GM12878 (cell line): ENCODE data around the gene FAM76A. TPM values are rescaled to one million over a fixed set of nuclear protein-coding genes. Genes with fewer than 3 reads are reported as not detected.

ENCODE experiments used
- ATAC-seq: fragments of 200-7000 bp; cut with Tn5 transposase; 3 replicates; pipeline ENCODE4 v1.9.1; 2020; ENCODE audit warnings: mild to moderate bottlenecking, moderate library complexity
- BruUV-seq: library from RNA; stranded (reverse); fragments of 400-500 nt; replicated peaks from 2 replicates; lab custom pipeline; 2021; lab: Mats Ljungman, UMichigan
- CTCF ChIA-PET: fragments of 300-600 bp; sonication (Branson Sonifier 250); formaldehyde crosslinking; extraction: SDS; loops from one replicate; lab custom pipeline; 2021; ENCODE audit warnings: inconsistent platforms; lab: Yijun Ruan, JAX
- POLR2A ChIA-PET: fragments of 350-600 bp; formaldehyde crosslinking; extraction: SDS; loops from one replicate; lab custom pipeline; 2021; ENCODE audit warnings: inconsistent platforms; lab: Charles Lee
- RAD21 ChIA-PET: fragments of 300-600 bp; sonication (Branson Sonifier 250); formaldehyde crosslinking; loops from one replicate; lab custom pipeline; 2023; ENCODE audit warnings: antibody characterized with exemption; ENCODE audit not compliant: unreplicated experiment; lab: Charles Lee
- SMC1A ChIA-PET: fragments of 300-600 bp; sonication (Branson Sonifier 250); formaldehyde crosslinking; loops from one replicate; lab custom pipeline; 2023; ENCODE audit not compliant: unreplicated experiment, uncharacterized antibody; lab: Charles Lee
- DNase-seq: peaks from one replicate; pipeline ENCODE4 v3.0.0-alpha.2; 2011; ENCODE audit warnings: low read depth, low spot score
- FAIRE-seq: peaks from 3 replicates; lab custom pipeline; 2011; peaks lifted over from hg19 to GRCh38; lab: Jason Lieb, UNC
- H2AFZ ChIP-seq: 2 replicates; pipeline ENCODE4 v1.6.0; 2011; ENCODE audit warnings: low read depth, low read length, control low read depth; ENCODE audit not compliant: control insufficient read depth
- H3K27ac ChIP-seq: 2 replicates; pipeline ENCODE4 v1.5.1; 2011; ENCODE audit warnings: control low read depth; ENCODE audit not compliant: control insufficient read depth, insufficient read depth
- H3K27me3 ChIP-seq, 2 experiments: replicated peaks in 1 of 2; 2 replicates each; pipeline versions ENCODE4 v1.6.0 to v1.6.1; 2011; ENCODE audit warnings: low read length in 1 of 2; ENCODE audit not compliant: control insufficient read depth in 2 of 2, insufficient read depth in 2 of 2
- H3K36me3 ChIP-seq, 2 experiments: 2 replicates each; pipeline ENCODE4 v1.5.1; 2011; ENCODE audit warnings: low read length in 1 of 2; ENCODE audit not compliant: control insufficient read depth in 2 of 2, insufficient read depth in 2 of 2
- H3K4me1 ChIP-seq: 2 replicates; pipeline ENCODE4 v1.6.1; 2011; ENCODE audit warnings: mild to moderate bottlenecking, low read length, moderate library complexity, mixed read lengths; ENCODE audit not compliant: control insufficient read depth, insufficient read depth
- H3K4me2 ChIP-seq: 2 replicates; pipeline ENCODE4 v1.6.0; 2011; ENCODE audit warnings: control low read depth; ENCODE audit not compliant: control insufficient read depth, insufficient read depth
- H3K4me3 ChIP-seq: fragments of 200-600 bp; sonication (generic); 2 replicates; pipeline ENCODE4 v1.5.1; 2016
- H3K79me2 ChIP-seq: 2 replicates; pipeline ENCODE4 v1.6.0; 2011; ENCODE audit warnings: low read length; ENCODE audit not compliant: control insufficient read depth, insufficient read depth
- H3K9ac ChIP-seq: 2 replicates; pipeline ENCODE4 v1.8.0; 2011; ENCODE audit warnings: low read length, control low read depth, mixed read lengths; ENCODE audit not compliant: control insufficient read depth, insufficient read depth
- H3K9me3 ChIP-seq: replicated peaks from 3 replicates; pipeline ENCODE4 v1.5.1; 2011; ENCODE audit warnings: mild to moderate bottlenecking, low read length; ENCODE audit not compliant: control insufficient read depth, insufficient read depth
- H4K20me1 ChIP-seq: 2 replicates; pipeline ENCODE4 v1.6.0; 2011; ENCODE audit not compliant: control insufficient read depth, insufficient read depth
- EZH2 ChIP-seq: IDR thresholded peaks from 2 replicates; pipeline ENCODE4 v1.6.1; 2012; ENCODE audit warnings: low read depth, mild to moderate bottlenecking, control low read depth, inconsistent platforms, low read length, borderline replicate concordance; ENCODE audit not compliant: control insufficient read depth
- PKNOX1 ChIP-seq: fragments of 450-650 bp; IDR thresholded peaks from 2 replicates; pipeline ENCODE4 v1.6.1; 2016; ENCODE audit warnings: mild to moderate bottlenecking
- RELB ChIP-seq: fragments of 450-650 bp; IDR thresholded peaks from 2 replicates; pipeline ENCODE4 v1.6.1; 2017; ENCODE audit warnings: low read depth, mild to moderate bottlenecking, moderate library complexity
- ZBED1 ChIP-seq: IDR thresholded peaks from 2 replicates; pipeline ENCODE4 v1.6.1; 2016; ENCODE audit warnings: borderline replicate concordance
- ZNF274 ChIP-seq: IDR thresholded peaks from one replicate; pipeline ENCODE4 v1.8.0; 2011; ENCODE audit not compliant: insufficient read length, insufficient read depth
- WGBS: methylation state at CpG from one replicate; pipeline ENCODE4 v1.1.6; 2016; ENCODE audit warnings: low lambda C conversion rate; ENCODE audit not compliant: insufficient replicate concordance, insufficient coverage; ENCODE audit errors: missing lambda C conversion rate; 5-methylcytosine and 5-hydroxymethylcytosine counted together
- in situ Hi-C: fragments of 300-500 bp; cut with MboI; formaldehyde crosslinking; loops from 9 replicates; pipeline ENCODE4 v1.14.3; 2018; ENCODE audit warnings: mixed read lengths
- intact Hi-C: fragments of 100-400 bp; cut with micrococcal nuclease; formaldehyde crosslinking; loops from one replicate; pipeline ENCODE4 v1.14.2; 2022; ENCODE audit not compliant: unreplicated experiment
- polyA plus RNA-seq, 11 experiments: library from polyadenylated mRNA; depleted of rRNA in 4 of 11; unstranded in 6 of 11; stranded (reverse) in 5 of 11; fragments of >200 nt; fragmentation: Nextera tagmentation in 4 of 11; fragmentation: Illumina TruSeq in 1 of 11; extraction: Ambion mirVana in 4 of 11; extraction: Trizol in 1 of 11; gene quantifications; 1 replicate in 1 of 11; 2 replicates in 10 of 11; pipeline versions ENCODE4 v1.2.1 to v1.2.3, GENCODE V29; 2011 to 2016; ENCODE audit warnings: inconsistent platforms in 2 of 11, missing spikeins in 2 of 11, low read depth in 1 of 11
- total RNA-seq, 4 experiments: library from RNA; depleted of rRNA in 3 of 4; stranded (reverse); fragments of >200 nt in 3 of 4; fragmentation: Illumina TruSeq in 1 of 4; extraction: Trizol in 1 of 4; gene quantifications; 2 replicates each; pipeline versions ENCODE4 v1.2.1 to v1.2.3, GENCODE V29; 2013 to 2021

FAM76A gene
- total and polyA plus RNA-seq, 10 of the 15 experiments (the other 5 are each of a cell fraction or from before 2014, with no cell fraction given) = 5.4 to 13.4 (median 7.6) TPM

GRCh38 chr1:27804791-27805190 lies 79.0 kb downstream of the FAM76A start:
- RAD21 ChIA-PET = interaction anchor here (1.6 kb wide), 1 partner anchor 135 kb away, joined by 4 read pairs; no protein-coding TSS in a partner anchor
- 90% methylated on average over 5 of the region's 5 CpGs for WGBS

More at GRCh38 chr1:27804791-27805190, 79.0 kb downstream of the FAM76A start:
- no peak overlapping the region for H3K9ac ChIP-seq
- no peak for DNase-seq
- intact Hi-C loops = no loop called here
- no peaks in the 10 kb centered on the region for H4K20me1 ChIP-seq
- ChIA-PET CTCF (interaction anchor here (0.6 to 1.4 kb wide), 2 partner anchors 63 to 135 kb away, joined by 3 read pairs; no protein-coding TSS in a partner anchor), SMC1A (interaction anchor here (0.8 to 1.3 kb wide), 2 partner anchors 28 to 30 kb away, joined by 3 to 4 read pairs; no protein-coding TSS in a partner anchor), POLR2A (no interaction called here)
- H3K9me3 ChIP-seq = no peaks in the 10 kb centered on the region
- no peaks in the 10 kb centered on the region for H3K4me1 ChIP-seq
- no TSS peak for BruUV-seq
- no peak for FAIRE-seq
- H3K27ac ChIP-seq = no peak overlapping the region
- no peak for TF ChIP-seq ZNF274
- no peak for TF ChIP-seq RELB
- no peak for TF ChIP-seq EZH2
- no peak for TF ChIP-seq PKNOX1
- TF ChIP-seq ZBED1 = no peak
- in situ Hi-C loops = no loop called here
- no peaks in the 10 kb centered on the region for H3K27me3 ChIP-seq
- H3K4me3 ChIP-seq = no peak overlapping the region
- H3K36me3 ChIP-seq = peaks cover 5 to 19% of the 10 kb centered on the region in 2 experiments
- ATAC-seq = no peak
- H2AFZ ChIP-seq = no peak overlapping the region
- no peaks in the 10 kb centered on the region for H3K79me2 ChIP-seq
- no peak overlapping the region for H3K4me2 ChIP-seq
